AG10803 (cell line): Measurements from ENCODE around the gene PODNL1.

Experiments
- DNase-seq: peaks from one replicate; pipeline ENCODE4 v3.0.0; 2010; ENCODE audit warnings: low read depth
- H3K4me3 ChIP-seq: 2 replicates; pipeline ENCODE4 v1.5.1; 2011; ENCODE audit warnings: mild to moderate bottlenecking, low read length, control low read depth
- TF ChIP-seq, protein P1 (sequence below): conservative IDR thresholded peaks from 2 replicates; pipeline ENCODE4 v1.5.1; 2011; ENCODE audit warnings: mild to moderate bottlenecking, low read length, control low read depth, inconsistent platforms

Gene PODNL1

GRCh38 chr19:13942023-13942684, 3.9 kb upstream of the PODNL1 start:
- no peak overlapping the region for H3K4me3 ChIP-seq
- DNase-seq: no peak
- TF ChIP-seq, protein P1, sequence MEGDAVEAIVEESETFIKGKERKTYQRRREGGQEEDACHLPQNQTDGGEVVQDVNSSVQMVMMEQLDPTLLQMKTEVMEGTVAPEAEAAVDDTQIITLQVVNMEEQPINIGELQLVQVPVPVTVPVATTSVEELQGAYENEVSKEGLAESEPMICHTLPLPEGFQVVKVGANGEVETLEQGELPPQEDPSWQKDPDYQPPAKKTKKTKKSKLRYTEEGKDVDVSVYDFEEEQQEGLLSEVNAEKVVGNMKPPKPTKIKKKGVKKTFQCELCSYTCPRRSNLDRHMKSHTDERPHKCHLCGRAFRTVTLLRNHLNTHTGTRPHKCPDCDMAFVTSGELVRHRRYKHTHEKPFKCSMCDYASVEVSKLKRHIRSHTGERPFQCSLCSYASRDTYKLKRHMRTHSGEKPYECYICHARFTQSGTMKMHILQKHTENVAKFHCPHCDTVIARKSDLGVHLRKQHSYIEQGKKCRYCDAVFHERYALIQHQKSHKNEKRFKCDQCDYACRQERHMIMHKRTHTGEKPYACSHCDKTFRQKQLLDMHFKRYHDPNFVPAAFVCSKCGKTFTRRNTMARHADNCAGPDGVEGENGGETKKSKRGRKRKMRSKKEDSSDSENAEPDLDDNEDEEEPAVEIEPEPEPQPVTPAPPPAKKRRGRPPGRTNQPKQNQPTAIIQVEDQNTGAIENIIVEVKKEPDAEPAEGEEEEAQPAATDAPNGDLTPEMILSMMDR: no peak

- no peak for DNase-seq
- H3K4me3 ChIP-seq: peak overlapping the region; percentile 88
- TF ChIP-seq, protein P1: no peak
Observed at GRCh38 chr19:13937479-13938300, 527 bp downstream of the PODNL1 start.

DNA sequence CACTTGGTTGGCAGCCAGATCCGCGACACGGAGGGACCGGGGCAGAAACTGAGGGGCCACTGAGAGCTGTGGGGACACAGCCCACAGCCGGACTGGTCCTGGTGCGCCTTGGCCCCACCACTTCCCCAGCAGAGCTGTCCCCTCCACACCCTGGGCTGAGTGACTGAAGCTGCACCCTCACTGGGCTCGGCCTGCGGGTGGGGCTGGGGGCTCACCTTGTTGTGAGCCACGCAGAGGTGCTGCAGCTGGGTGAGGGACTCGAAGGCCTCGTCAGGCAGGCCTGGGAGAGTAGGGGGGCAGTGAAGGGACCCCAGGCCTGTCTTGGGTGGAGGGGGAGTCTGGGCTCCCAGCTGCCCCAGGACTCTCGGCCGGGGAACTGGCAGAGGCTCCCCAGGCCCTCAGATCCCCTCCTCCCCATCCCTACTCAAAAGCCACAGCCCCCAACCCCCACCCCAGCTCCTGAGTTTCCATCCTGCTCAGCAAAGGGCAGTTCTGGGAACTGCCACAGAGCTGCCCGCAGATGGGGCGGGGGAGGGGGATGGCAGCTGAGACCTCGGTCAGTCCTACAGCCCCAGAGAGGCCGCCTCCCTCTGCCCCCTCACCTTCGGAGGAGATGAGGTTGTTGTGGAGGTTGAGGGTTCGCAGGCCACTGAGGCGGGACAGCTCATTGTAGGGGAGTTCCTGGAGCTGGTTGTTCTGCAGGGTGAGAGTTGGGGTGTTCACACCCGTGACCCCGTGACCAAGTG, 2.3 kb downstream of the PODNL1 start:
- DNase-seq: no peak
- TF ChIP-seq, protein P1: no peak
- H3K4me3 ChIP-seq: peak overlapping the region; percentile 12; the same call in 1 of the 2 replicates

- H3K4me3 ChIP-seq: no peak overlapping the region
- no peak for DNase-seq
- TF ChIP-seq, protein P1: no peak
Observed at GRCh38 chr19:13934785-13935109, 3.5 kb downstream of the PODNL1 start.

GRCh38 chr19:13932911-13933393, 5.3 kb downstream of the PODNL1 start:
- no peak overlapping the region for H3K4me3 ChIP-seq
- no peak for DNase-seq
- TF ChIP-seq, protein P1: no peak

- H3K4me3 ChIP-seq: no peak overlapping the region
- DNase-seq: no peak
- TF ChIP-seq, protein P1: no peak
Observed at GRCh38 chr19:13932149-13932637, 6.0 kb downstream of the PODNL1 start.
